ENCODE measurements around the gene CDH13. TPM values are rescaled to one million over a fixed set of nuclear protein-coding genes. Genes with fewer than 3 reads are reported as not detected.
A peak's percentile ranks its signal among the peaks of the same experiment; 100 is the strongest.

CDH13 gene
- total RNA-seq, 1 donor from 2014 or later = 14.3 TPM

DNA sequence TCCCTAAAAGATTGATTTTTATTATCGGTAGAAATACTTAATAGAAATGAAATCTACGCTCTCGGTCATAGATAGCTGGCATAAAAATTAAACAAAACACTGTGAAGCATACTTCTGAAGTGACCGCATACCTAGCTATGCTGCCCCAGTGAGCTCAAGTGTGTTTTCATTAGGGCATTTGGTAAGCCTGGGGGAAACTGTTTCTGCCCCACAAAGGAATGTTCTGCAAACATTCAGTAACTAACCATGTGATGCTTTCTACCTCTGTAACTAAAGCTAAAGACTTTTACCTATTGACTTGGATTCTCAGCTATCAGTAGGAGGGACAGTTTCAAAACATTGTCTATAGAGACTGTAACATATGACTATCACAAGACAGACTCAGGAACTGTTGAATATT, 1087.5 kb downstream of the CDH13 start:
- intact Hi-C loops (cut with DNase I) = no loop called here
- DNase-seq = no peak
- TF ChIP-seq, protein P1, sequence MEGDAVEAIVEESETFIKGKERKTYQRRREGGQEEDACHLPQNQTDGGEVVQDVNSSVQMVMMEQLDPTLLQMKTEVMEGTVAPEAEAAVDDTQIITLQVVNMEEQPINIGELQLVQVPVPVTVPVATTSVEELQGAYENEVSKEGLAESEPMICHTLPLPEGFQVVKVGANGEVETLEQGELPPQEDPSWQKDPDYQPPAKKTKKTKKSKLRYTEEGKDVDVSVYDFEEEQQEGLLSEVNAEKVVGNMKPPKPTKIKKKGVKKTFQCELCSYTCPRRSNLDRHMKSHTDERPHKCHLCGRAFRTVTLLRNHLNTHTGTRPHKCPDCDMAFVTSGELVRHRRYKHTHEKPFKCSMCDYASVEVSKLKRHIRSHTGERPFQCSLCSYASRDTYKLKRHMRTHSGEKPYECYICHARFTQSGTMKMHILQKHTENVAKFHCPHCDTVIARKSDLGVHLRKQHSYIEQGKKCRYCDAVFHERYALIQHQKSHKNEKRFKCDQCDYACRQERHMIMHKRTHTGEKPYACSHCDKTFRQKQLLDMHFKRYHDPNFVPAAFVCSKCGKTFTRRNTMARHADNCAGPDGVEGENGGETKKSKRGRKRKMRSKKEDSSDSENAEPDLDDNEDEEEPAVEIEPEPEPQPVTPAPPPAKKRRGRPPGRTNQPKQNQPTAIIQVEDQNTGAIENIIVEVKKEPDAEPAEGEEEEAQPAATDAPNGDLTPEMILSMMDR (IDR thresholded peaks at IDR 0.05) = no peak
- peak; percentile 88 to 92 for ATAC-seq
- no peaks in the 10 kb centered on the region for H3K27me3 ChIP-seq (ENCODE audit: low read depth)
- H3K9me3 ChIP-seq = no peaks in the 10 kb centered on the region
- H3K36me3 ChIP-seq = no peaks in the 10 kb centered on the region
- H3K4me1 ChIP-seq = peaks cover 6% of the 10 kb centered on the region
- H3K4me3 ChIP-seq = no peak overlapping the region
- peak overlapping the region; percentile 80 for H3K27ac ChIP-seq

DNA sequence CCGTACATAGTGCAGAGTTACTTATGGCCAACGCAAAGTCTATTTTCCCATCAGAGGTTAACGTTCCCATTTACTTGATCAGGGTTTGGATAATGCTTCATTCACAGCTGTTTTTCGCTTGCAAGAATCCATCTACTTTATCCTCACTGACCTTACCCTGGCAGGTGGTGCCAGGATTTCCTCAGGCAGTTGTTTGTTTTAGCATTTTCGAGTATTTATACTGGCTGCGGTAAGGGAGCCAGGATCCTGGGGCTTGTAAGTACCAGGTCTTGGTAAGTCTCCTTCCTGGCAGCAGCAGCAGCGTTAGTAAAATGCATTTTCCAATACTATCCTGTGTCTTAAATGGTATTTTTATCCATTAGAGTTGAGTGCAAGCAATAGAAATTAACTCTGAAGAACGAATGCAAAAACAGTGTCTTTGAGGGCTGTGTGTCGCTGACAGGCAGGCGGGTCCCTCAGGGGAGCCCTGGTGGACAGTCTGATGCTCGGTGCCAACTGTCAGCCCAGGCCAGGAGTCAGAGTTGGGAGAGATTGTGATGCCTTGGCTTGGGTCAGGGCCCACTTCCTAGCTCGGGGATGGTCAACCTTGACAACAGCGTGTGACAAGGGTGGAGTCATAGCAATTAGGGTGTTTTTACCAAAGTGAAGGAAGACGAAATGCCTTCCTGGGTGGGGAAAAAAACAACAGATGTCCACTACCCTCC, 1088.6 kb downstream of the CDH13 start:
- Histone ChIP-seq H3K4me3 (no peak overlapping the region), H3K9me3 (no peaks in the 10 kb centered on the region), H3K4me1 (peaks cover 6% of the 10 kb centered on the region), H3K27ac (peak overlapping the region; percentile 80), H3K36me3 (no peaks in the 10 kb centered on the region), H3K27me3 (ENCODE audit: low read depth) (no peaks in the 10 kb centered on the region)
- intact Hi-C loops (cut with DNase I) = no loop called here
- ATAC-seq (peak; percentile 81 to 92), DNase-seq (peak; percentile 58)
- TF ChIP-seq, protein P1 (IDR thresholded peaks at IDR 0.05) = no peak

DNA sequence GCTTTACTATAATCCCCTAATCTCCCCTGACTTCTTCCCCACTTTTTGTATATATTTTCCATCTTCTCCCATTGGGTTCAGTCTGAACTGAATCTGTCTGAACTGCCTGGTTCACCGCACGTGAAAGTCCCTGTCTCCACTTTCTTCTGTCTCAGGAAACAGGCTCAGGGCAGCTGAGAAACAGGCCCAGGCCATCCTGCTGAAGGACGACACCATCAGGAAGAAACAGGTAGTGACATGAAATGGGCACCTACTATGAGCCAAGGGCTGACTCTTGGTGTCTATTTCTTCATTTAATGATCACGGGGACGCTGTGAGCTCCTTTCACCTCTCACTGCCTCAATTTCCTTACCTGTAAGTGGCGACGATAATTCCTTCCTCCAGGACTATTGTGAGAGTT, 1090.5 kb downstream of the CDH13 start:
- H3K4me1 ChIP-seq = peaks cover 6% of the 10 kb centered on the region
- intact Hi-C loops (cut with DNase I) = no loop called here
- no peak for ATAC-seq

DNA sequence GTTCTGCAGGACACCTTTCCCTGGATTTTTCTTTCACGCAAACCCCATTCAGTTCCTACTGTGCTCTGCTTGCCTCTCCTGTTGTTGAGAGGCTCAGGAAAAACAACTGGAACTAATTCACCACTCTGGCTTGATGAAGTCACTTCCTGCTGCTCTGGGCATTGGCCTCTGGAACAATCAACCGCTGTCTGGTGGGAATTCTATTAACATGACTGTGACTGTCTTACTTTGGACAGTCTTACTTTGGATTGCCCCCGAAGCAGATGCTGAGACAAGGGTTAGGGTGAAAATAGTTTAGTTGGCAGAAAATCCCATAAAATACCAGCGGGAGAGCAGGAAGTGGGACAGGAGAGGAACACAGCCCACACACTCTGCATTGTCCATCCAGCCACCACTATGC, 1091.0 kb downstream of the CDH13 start:
- Histone ChIP-seq H3K9me3 (no peaks in the 10 kb centered on the region), H3K27ac (no peak overlapping the region), H3K27me3 (ENCODE audit: low read depth) (no peaks in the 10 kb centered on the region), H3K36me3 (no peaks in the 10 kb centered on the region), H3K4me3 (no peak overlapping the region), H3K4me1 (peaks cover 6% of the 10 kb centered on the region)
- no peak for ATAC-seq
- DNase-seq = no peak
- TF ChIP-seq, protein P1 (IDR thresholded peaks at IDR 0.05) = no peak
- intact Hi-C loops (cut with DNase I) = no loop called here

More for the DNA sequence above, 1090.5 kb downstream of the CDH13 start:
- Histone ChIP-seq H3K9me3 (no peaks in the 10 kb centered on the region), H3K36me3 (no peaks in the 10 kb centered on the region), H3K27ac (no peak overlapping the region), H3K4me3 (no peak overlapping the region), H3K27me3 (ENCODE audit: low read depth) (no peaks in the 10 kb centered on the region)
- DNase-seq = no peak
- TF ChIP-seq, protein P1 (IDR thresholded peaks at IDR 0.05) = no peak

DNA sequence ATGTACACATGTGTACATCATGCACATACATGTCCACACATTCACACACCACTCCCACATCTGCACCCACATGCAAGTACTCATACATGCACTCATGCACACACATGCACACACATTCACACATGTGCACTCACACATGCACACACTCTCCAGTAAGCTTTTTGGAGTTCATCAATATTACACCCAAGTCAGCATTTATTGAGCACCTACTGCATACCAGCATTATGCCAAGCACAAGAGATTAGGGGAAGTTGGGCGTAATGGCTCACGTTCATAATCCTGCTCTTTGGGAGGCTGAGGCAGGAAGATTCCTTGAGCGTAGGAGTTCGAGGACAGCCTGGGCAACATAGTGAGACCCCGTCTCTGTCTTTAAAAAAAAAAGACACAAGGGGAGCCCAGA, 1093.4 kb downstream of the CDH13 start:
- no peaks in the 10 kb centered on the region for H3K9me3 ChIP-seq
- ATAC-seq (no peak), DNase-seq (no peak)
- intact Hi-C loops (cut with DNase I) = no loop called here
- no peak overlapping the region for H3K27ac ChIP-seq
- H3K4me3 ChIP-seq = no peak overlapping the region
- H3K36me3 ChIP-seq = no peaks in the 10 kb centered on the region
- TF ChIP-seq, protein P1 (IDR thresholded peaks at IDR 0.05) = no peak
- no peaks in the 10 kb centered on the region for H3K27me3 ChIP-seq (ENCODE audit: low read depth)
- H3K4me1 ChIP-seq = no peaks in the 10 kb centered on the region
